GM18526 (cell line): ENCODE results near the gene LCE1F.

Source experiments
- POLR2A ChIP-seq: IDR thresholded peaks from 3 replicates; pipeline ENCODE4 v1.6.1; 2011; ENCODE audit not compliant: insufficient read length; ENCODE audit errors: extremely low read depth

Gene LCE1F

GRCh38 chr1:152759453-152760173, 15.3 kb upstream of the LCE1F start:
- no peak for TF ChIP-seq POLR2A

DNA sequence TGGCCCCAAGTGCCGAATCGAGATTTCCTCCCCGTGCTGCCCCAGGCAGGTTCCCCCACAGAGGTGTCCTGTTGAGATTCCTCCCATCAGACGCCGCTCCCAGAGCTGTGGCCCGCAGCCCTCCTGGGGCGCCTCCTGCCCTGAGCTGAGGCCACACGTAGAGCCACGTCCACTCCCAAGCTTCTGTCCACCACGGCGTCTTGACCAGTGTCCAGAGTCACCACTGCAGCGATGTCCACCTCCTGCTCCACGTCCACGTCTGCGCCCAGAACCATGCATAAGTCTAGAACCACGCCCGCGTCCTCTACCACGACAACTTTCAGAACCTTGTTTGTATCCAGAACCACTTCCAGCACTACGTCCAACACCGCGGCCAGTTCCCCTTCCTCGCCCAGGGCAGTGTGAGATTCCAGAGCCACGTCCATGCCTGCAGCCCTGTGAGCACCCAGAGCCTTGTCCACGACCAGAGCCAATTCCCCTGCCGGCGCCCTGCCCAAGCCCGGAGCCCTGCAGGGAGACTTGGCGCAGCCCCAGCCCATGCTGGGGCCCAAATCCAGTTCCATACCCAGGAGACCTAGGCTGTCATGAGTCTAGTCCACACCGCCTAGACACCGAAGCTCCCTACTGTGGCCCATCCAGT, 14.3 kb upstream of the LCE1F start:
- TF ChIP-seq POLR2A, result no peak

GRCh38 chr1:152761609-152762213, 13.2 kb upstream of the LCE1F start:
- no peak for TF ChIP-seq POLR2A

DNA sequence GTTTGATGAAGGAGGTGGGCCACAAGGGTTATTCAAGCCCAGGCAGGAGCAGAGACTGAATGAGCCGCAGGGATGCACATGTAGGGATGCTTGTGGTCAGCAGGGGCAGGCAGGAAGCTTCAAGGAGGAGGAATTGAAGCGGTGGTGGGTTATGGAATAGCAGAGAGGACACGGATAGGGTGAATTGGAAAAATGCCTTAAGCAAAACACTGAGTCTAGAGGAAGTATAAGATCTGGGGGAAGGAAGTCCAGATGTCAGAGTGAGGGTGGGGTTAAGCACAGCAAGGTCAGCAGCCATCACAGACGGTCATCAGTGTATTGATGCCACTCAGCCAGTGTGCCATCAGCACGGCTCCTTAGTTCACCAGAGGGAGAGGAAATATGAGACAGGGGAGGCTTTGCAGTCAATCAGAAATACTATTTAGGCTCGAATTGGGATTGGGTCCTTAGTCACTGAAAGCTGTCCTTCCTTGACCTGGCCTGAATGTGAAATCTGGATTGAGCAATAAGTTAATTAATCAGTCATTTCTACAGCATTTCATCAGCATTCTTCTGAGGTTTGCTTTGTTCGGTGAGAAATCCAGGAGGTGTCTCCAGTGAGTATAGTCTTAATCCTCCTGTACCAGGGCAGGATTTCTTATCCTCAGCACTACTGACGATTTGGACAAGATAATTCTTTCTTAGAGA, 6.0 kb upstream of the LCE1F start:
- TF ChIP-seq POLR2A, result no peak

DNA sequence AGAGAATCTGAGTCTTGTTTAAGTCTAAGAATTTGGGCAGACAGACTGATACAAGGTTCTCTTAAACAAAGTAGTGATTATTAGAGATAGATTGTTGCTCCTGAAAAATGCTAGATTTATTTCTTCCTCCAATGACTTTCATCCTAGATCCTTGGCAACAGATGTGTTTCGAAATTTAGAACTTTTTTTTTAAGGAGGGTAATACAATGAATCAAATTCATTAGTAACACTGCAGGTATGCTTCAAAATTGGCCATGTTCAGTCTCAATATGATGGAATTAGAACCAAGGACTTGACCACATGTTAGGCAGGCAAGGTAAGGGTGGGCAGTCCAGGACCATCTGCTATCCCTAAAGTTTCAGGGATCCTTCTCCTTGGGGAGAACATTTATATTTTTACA, 4.5 kb upstream of the LCE1F start:
- TF ChIP-seq POLR2A, result no peak

- TF ChIP-seq POLR2A, result no peak
Observed at GRCh38 chr1:152776361-152776760, 1.4 kb downstream of the LCE1F start.

- TF ChIP-seq POLR2A, result no peak
Observed at GRCh38 chr1:152777510-152778137, 2.7 kb downstream of the LCE1F start.

DNA sequence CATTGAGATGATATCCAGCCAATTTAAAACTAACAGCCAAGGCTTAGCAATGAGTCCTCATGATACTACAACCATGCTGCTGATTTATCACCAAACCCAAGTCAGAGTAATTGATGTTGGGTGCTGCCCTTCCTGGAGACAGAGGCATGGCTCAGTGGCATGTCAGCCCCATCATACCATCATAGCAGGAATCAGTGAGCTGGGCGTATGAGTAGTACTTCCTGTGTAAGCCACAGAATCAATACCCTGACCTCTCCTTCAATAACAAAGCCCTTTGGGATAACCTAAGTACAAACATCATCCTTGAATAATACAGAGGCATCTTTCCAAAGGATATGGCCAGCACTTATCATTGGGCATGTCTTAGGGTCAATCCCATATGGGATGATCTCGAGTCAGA, 8.2 kb downstream of the LCE1F start:
- TF ChIP-seq POLR2A, result no peak

- no peak for TF ChIP-seq POLR2A
Observed at GRCh38 chr1:152786077-152786476, 11.1 kb downstream of the LCE1F start, which contains the start of gene LCE1E. Gene LCE1E (plus strand): TSS chr1:152786257. CDS start chr1:152787300, 1,043 bp downstream.

DNA sequence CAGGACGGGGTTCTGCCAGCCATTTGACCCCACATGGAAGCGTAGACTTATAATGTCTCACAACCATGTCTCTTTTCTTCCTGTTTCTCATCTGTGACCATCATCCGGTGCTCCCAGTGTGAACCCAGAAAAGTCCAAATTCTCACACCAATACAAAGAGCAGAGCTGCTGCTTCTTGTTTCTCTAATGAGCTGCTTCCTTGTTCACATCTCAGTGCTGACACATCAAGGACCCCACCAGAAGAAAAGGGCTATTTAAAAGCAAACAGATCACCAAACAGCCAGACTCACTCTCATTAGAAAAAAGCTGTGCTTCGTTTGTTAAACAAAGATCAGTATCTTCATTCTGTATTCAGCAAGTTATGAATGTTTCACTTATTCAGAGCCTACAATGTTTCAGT, 20.7 kb downstream of the LCE1F start:
- TF ChIP-seq POLR2A, result no peak

DNA sequence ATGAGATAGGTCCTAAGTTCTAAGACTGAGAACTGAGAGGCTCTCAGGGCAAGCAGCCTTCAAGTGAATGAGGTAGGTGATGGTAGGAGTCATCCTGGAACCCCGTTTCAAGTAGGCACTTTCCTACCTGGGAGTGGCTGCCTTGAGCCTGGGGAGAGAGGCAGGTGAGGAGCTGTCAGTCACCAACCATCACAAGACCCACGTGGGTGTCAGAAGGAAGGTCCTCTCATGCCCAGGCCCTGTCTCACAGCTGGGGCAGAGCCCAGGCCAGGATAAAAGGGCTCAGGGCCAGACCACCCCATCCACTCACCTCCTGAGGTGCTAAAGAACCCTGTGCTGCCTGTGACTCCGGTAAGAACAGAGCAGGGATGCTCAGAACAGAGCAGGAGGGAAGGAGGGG, 21.5 kb downstream of the LCE1F start, which contains the start of gene LCE1D:
Gene LCE1D (plus strand): TSS at position 301 of the 400 bp plus-strand sequence. CDS start 1,074 bp downstream, outside the sequence.
- no peak for TF ChIP-seq POLR2A

- no peak for TF ChIP-seq POLR2A
Observed at GRCh38 chr1:152801333-152801732, 26.4 kb downstream of the LCE1F start.

GRCh38 chr1:152806576-152806975, 31.6 kb downstream of the LCE1F start, which contains the start of gene LCE1C:
Gene LCE1C (minus strand): TSS chr1:152806651. CDS start chr1:152805478, 1,173 bp downstream.
- no peak for TF ChIP-seq POLR2A

DNA sequence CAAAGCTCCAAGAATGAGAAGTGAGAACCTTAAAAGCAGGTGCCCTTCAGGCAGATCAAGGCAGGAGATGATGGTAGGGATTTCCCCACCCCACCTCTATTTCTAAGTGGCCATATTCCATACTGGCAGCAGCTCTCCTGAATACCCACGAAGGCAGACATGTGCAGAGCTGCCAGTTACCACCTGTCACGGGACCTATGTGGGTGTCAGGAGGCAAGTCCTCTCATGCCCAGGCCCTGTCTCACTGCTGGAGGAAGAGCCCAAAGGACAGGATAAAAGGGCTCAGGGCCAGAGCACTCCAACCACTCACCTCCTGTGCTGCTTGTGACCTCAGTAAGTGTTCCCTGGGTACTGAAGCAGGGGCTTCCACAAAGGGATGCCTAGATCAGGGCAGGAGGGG, 36.1 kb downstream of the LCE1F start:
- no peak for TF ChIP-seq POLR2A

GRCh38 chr1:152811671-152812070, 36.7 kb downstream of the LCE1F start, which contains the start of gene LCE1B:
Gene LCE1B (plus strand): TSS chr1:152811971. CDS start chr1:152812447, 476 bp downstream.
- no peak for TF ChIP-seq POLR2A
